Kidney (tissue), 14 donors: ENCODE measurements around the gene MEGF10. TPM values are rescaled to one million over a fixed set of nuclear protein-coding genes. Genes with fewer than 3 reads are reported as not detected.
A peak's percentile ranks its signal among the peaks of the same experiment; 100 is the strongest.

Experiments
- DNase-seq, 5 donors: peaks; one replicate each; pipeline ENCODE4 v3.0.0-alpha.2; 2013 to 2020
- FAIRE-seq: peaks from 2 replicates; lab custom pipeline; 2012; peaks lifted over from hg19 to GRCh38; lab: Jason Lieb, UNC
- H3K27ac ChIP-seq, 2 donors: one replicate each; pipeline ENCODE4 v1.7.0; 2013; ENCODE audit warnings: low read depth in 2 of 2, low read length in 2 of 2, inconsistent platforms in 1 of 2
- H3K27me3 ChIP-seq: one replicate; pipeline ENCODE4 v1.7.1; 2013; ENCODE audit warnings: low read length, inconsistent platforms; ENCODE audit not compliant: control insufficient read depth, insufficient read depth
- H3K36me3 ChIP-seq, 3 donors: one replicate each; pipeline versions ENCODE4 v1.7.0 to v1.7.1; 2013; ENCODE audit warnings: low read length in 3 of 3, control low read depth in 1 of 3, inconsistent platforms in 1 of 3; ENCODE audit not compliant: insufficient read depth in 3 of 3, control insufficient read depth in 2 of 3
- H3K4me1 ChIP-seq, 3 donors: one replicate each; pipeline versions ENCODE4 v1.7.0 to v1.7.1; 2013; ENCODE audit warnings: low read length in 3 of 3, inconsistent platforms in 1 of 3, low read depth in 1 of 3; ENCODE audit not compliant: control insufficient read depth in 2 of 3, insufficient read depth in 2 of 3
- H3K4me3 ChIP-seq, 3 donors: one replicate each; pipeline versions ENCODE4 v1.7.0 to v1.8.1; 2013; ENCODE audit warnings: low read length in 3 of 3, control low read depth in 1 of 3, inconsistent platforms in 1 of 3
- H3K9ac ChIP-seq, 3 donors: one replicate each; pipeline versions ENCODE4 v1.7.0 to v1.7.1; 2013; ENCODE audit warnings: low read length in 3 of 3, control low read depth in 1 of 3, inconsistent platforms in 1 of 3
- H3K9me3 ChIP-seq, 3 donors: one replicate each; pipeline versions ENCODE4 v1.7.0 to v1.7.1; 2013; ENCODE audit warnings: low read length in 3 of 3, control low read depth in 1 of 3, inconsistent platforms in 1 of 3; ENCODE audit not compliant: control insufficient read depth in 2 of 3, insufficient read depth in 1 of 3
- intact Hi-C: fragments of 100-400 bp; cut with DNase I; formaldehyde crosslinking; loops from one replicate; pipeline ENCODE4 v1.11.1; 2022
- polyA plus RNA-seq: library from polyadenylated mRNA; stranded (reverse); fragments of 350-450 nt; fragmentation: Illumina TruSeq; extraction: RNeasy Lipid Tissue Mini Kit (QIAGEN cat#74804); gene quantifications from one replicate; pipeline ENCODE4 v1.2.3, GENCODE V29; 2014; ENCODE audit warnings: low read depth, low replicate concordance; ENCODE audit not compliant: insufficient read depth
- total RNA-seq: library from RNA; stranded (reverse); fragmentation: NEBNext Ultra II Directional; extraction: Animal tissue kit (Norgen Biotek cat#: 25700); gene quantifications from one replicate; pipeline ENCODE4 v1.2.1, GENCODE V29; 2021
- TF ChIP-seq, protein P1 (sequence below): IDR thresholded peaks from 3 replicates; pipeline ENCODE4 v1.5.1; 2012; ENCODE audit warnings: mild to moderate bottlenecking, moderate library complexity, borderline replicate concordance; ENCODE audit not compliant: insufficient read depth; ENCODE audit errors: extremely low read depth
- donor health status: control.
- donor health status: control.
- donor health status: control.
- donor health status: control.
- donor health status: control.
- donor health status: DM: yes; HTN: yes; CAD: no.
- donor health status: Normal renal cell carcinoma (clear cell type).

The MEGF10 gene
- total and polyA plus RNA-seq, 2 donors from 2014 or later, result 0.09 to 0.25 TPM

GRCh38 chr5:127492854-127493738 is 202.5 kb downstream of the MEGF10 start:
- Histone ChIP-seq H3K4me3 (no peak overlapping the region), H3K4me1 (no peaks in the 10 kb centered on the region), H3K27me3 (no peaks in the 10 kb centered on the region), H3K9ac (no peak overlapping the region), H3K36me3 (no peaks in the 10 kb centered on the region), H3K9me3 (no peaks in the 10 kb centered on the region), H3K27ac (no peak overlapping the region)
- DNase-seq (peak in 3 of 5 donors; percentile 14 to 78 (median 76)), FAIRE-seq (peak; percentile 47)
- intact Hi-C loops, result no loop called here
- TF ChIP-seq, protein P1, sequence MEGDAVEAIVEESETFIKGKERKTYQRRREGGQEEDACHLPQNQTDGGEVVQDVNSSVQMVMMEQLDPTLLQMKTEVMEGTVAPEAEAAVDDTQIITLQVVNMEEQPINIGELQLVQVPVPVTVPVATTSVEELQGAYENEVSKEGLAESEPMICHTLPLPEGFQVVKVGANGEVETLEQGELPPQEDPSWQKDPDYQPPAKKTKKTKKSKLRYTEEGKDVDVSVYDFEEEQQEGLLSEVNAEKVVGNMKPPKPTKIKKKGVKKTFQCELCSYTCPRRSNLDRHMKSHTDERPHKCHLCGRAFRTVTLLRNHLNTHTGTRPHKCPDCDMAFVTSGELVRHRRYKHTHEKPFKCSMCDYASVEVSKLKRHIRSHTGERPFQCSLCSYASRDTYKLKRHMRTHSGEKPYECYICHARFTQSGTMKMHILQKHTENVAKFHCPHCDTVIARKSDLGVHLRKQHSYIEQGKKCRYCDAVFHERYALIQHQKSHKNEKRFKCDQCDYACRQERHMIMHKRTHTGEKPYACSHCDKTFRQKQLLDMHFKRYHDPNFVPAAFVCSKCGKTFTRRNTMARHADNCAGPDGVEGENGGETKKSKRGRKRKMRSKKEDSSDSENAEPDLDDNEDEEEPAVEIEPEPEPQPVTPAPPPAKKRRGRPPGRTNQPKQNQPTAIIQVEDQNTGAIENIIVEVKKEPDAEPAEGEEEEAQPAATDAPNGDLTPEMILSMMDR, result peak; percentile 36

GRCh38 chr5:127498548-127498947 is 208.0 kb downstream of the MEGF10 start:
- Histone ChIP-seq H3K27me3 (no peaks in the 10 kb centered on the region), H3K9ac (no peak overlapping the region), H3K36me3 (no peaks in the 10 kb centered on the region), H3K4me1 (no peaks in the 10 kb centered on the region), H3K4me3 (no peak overlapping the region), H3K27ac (no peak overlapping the region), H3K9me3 (no peaks in the 10 kb centered on the region)
- intact Hi-C loops, result no loop called here
- TF ChIP-seq, protein P1, result no peak
- DNase-seq (no peak), FAIRE-seq (no peak)

GRCh38 chr5:127505905-127506304 is 215.3 kb downstream of the MEGF10 start:
- H3K9ac ChIP-seq, result no peak overlapping the region
- DNase-seq, result no peak
- H3K36me3 ChIP-seq, result no peaks in the 10 kb centered on the region
- FAIRE-seq, result no peak
- H3K27ac ChIP-seq, result no peak overlapping the region
- intact Hi-C loops, result no loop called here
- H3K4me3 ChIP-seq, result no peak overlapping the region
- no peaks in the 10 kb centered on the region for H3K27me3 ChIP-seq
- TF ChIP-seq, protein P1, result no peak
- H3K4me1 ChIP-seq, result no peaks in the 10 kb centered on the region
- H3K9me3 ChIP-seq, result peaks cover 0 to 2% (median 0%) of the 10 kb centered on the region in 3 donors
